Measurements from ENCODE around the gene RBM14. TPM values are rescaled to one million over a fixed set of nuclear protein-coding genes. Genes with fewer than 3 reads are reported as not detected.

RBM14 gene
- total and polyA plus RNA-seq, 9 of the 15 experiments (the other 6 are each of a cell fraction or from before 2014, with no cell fraction given): 5.5 to 131 (median 42.6) TPM

- no peak for TF ChIP-seq ZNF655 (CRISPR knock-in tag; IDR thresholded peaks at IDR 0.05)
- peak; percentile 73 for TF ChIP-seq HNRNPLL (IDR thresholded peaks at IDR 0.05; ENCODE audit: low read depth, low read length, poor library complexity, severe bottlenecking)
- peak; percentile 88 for TF ChIP-seq MGA (IDR thresholded peaks at IDR 0.05)
- peak; percentile 96; the same call in 1 of the 2 replicates for TF ChIP-seq PHF8 (IDR thresholded peaks at IDR 0.05; ENCODE audit: borderline replicate concordance, low read length)
Observed at GRCh38 chr11:66592457-66593302, 23.8 kb upstream of the RBM14 start, which contains the start of the genes CCDC87 and CCS (continued).

All from K562 (cell line).